HG03354 (cell line): ENCODE measurements around the gene ZNF497.
"Not testable (repeated sequence)": the region's sequence is repeated elsewhere in the genome, so short reads cannot be mapped to it uniquely, and the experiment has no call there.

Experiments used
- ATAC-seq: cut with Tn5 transposase; IDR thresholded peaks from one replicate; pipeline ENCODE4 v1.9.1; 2021; ENCODE audit warnings: mild to moderate bottlenecking; ENCODE audit not compliant: unreplicated experiment, poor library complexity, severe bottlenecking

ZNF497 gene

DNA sequence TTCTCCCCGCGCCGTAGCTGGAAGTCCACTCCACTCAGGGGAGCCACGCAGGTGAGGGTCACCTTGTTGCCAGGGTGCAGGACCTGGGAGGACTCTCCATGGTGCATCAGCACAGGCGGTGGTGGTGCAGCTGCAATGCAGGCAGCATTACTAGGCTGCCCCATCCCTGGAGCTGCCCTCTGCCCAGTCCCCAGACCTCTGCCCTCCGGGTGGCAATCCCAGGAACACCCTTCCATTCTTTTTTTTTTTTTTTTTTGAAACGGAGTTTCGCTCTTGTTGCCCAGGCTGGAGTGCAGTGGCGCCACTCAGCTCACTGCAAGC is 11.0 kb downstream of the ZNF497 start:
- ATAC-seq: no peak

DNA sequence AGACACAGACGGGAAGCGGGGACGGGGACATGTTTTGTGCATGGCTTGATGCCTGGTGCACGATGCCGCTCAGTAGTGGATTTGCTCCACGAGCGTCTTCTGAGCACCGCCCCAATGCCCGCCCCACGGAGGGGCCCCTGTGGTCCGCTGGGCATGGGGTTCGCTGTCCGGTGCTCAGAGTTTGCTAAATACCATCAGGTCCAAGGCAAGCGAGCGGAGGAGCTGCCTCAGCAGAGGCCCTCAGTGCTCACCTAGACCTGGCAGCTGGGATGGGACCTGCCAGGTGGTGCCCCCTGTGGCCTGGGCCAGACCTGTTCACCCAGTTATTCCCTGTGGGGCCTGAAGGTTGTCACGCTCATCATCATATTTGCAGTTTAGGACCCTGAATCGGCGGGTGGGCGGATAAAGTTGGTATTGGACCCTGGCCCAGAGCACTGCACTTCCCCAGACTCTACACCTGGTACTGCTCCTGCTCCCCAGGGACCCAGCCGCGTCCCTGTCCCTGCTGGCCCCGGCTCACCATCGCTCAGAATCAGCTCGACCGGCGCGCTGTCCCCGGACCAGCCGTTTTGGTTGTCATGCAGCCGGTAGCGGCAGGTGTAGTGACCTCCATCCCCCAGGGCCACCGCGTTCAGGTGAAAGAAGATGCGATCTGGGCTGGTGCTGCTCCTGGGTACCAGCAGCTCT is 11.5 kb downstream of the ZNF497 start:
- ATAC-seq: no peak

DNA sequence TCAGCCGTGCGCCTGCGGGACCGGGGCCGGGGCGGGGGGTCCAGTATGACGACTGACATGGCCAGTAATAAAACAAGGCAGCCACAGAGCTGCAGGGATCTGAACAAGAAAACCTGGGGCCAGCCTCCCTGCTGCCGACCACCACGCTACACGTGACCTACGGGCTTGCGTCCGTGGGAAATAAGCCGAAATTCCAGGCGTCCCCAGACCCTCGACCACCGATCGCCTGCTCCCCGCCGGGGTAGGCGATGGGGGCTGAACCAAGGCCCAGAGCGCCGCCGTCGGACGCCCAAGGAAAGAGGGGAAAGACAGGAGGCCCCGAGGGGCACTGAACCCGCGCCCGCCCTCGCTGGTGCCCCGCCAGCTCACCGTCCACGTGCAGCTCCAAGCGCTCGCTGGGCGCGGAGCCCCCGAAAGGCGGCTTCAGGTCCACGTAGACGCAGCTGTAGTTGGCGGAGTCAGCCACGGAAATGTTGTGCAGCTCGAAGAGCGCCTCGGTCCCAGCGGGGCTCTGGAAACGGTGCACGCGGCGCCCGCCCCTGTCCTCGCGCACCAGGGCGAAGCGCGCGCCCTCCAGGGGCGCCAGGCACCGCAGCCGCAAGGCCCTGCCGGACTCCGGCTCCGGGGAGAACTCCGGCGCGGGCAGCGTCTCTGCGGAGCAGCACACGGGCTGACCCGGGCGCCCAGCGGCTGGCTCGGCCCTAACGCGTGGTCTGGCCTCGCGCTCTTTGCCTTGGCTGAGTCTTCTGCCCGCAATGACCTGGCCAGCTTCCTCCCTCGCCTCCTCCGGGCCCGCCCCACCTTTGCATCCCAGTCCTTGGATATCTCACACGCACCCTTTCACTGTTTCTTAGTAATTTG is 12.3 kb downstream of the ZNF497 start:
- no peak for ATAC-seq

DNA sequence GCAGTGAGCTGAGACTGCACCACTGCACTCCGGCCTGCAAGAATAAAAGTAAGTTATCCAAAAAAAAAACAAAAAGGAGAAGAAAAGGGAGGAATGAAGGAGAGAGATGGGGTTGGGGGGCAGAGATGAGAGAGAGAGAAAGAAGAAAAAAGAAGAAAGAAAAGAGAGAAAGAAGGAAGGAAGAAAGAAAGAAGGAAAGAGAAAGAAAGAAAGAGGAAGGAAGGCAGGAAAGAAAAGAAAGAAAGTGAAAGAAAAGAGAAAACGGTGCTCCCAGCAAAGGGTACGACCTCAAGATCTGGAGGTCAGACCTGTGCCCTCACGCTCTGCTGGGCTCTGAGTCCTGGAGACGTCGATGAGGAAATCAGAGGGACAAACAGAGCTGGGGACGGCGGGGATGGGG is 13.0 kb downstream of the ZNF497 start:
- ATAC-seq: no peak

DNA sequence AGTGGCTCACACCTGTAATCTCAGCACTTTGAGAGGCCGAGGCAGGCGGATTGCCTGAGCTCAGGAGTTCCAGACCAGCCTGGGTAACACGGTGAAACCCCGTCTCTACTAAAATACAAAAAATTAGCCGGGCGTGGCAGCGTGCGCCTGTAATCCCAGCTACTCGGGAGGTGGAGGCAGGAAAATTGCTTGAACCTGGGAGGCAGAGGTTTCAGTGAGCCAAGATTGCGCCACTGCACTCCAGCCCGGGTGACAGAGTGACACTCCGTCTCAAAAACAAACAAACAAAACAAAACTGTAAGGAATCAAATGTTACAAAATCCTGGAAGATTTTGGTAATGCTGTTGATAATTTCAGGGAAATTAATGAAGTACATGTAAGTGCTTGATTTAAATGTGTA is 14.5 kb downstream of the ZNF497 start:
- not testable (repeated sequence) for ATAC-seq

DNA sequence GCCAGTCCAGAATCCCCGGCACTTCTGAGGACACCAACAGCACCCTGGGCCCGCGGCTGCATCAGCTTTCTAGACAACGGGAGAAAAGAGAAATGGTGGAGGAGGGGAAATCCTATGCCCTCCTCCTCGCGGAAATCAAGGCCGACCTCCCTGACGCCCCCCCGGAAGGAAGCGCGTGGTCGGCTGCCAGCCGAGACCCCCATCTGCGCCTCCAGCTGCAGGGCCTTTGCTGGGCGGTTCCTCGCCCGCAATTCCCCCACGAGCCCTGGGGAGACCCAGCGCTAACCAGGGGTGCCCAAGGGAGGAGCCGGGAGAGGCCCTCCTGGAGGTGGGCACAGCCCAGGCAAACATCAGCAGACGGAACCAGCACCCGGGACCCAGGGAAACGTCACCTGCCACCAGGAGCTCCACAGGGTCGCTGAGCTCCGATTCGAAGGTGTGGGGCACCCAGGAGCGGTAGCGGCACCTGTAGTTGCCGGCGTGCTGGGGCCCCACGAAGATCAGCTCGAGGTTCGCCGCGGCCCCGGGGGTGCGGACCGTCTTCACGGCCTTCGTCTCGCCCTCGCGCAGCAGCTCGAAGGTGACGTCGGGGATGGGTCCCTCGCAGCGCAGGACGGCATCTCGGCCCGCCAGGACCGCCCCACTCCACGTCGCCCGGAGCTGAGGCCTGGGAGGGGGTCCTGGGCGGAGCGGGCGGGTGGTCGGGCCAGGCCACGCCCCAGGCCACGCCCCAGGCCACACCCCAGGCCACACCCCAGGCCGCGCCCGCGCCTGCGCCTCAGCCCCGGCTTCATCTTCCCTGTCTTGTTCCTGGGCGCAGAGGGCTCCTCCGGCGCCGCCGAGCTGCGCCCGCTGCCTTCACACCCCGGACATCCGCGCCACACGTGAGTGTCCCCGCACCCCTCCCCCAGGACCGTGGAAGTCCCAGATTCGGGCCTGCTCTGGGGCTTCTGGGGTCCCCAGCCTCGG is 15.3 kb downstream of the ZNF497 start:
- peak; percentile 93 for ATAC-seq

DNA sequence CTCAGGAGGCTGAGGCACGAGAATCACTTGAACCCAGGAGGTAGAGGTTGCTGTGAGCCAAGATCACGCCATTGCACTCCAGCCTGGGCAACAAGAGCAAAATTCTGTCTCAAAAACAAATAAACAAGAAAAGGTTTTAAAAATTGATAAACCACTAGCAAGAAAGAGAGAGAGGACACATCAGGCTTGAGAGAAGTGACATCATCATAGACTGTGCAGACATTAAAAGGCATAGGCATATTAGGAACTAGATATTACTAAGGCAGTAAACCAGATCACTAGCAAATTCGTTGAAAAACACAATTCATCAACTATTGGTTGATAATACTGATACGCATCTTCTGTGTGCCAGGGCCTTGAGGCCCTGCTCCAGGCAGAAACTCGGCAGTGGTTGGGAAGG is 17.0 kb downstream of the ZNF497 start:
- ATAC-seq: no peak

DNA sequence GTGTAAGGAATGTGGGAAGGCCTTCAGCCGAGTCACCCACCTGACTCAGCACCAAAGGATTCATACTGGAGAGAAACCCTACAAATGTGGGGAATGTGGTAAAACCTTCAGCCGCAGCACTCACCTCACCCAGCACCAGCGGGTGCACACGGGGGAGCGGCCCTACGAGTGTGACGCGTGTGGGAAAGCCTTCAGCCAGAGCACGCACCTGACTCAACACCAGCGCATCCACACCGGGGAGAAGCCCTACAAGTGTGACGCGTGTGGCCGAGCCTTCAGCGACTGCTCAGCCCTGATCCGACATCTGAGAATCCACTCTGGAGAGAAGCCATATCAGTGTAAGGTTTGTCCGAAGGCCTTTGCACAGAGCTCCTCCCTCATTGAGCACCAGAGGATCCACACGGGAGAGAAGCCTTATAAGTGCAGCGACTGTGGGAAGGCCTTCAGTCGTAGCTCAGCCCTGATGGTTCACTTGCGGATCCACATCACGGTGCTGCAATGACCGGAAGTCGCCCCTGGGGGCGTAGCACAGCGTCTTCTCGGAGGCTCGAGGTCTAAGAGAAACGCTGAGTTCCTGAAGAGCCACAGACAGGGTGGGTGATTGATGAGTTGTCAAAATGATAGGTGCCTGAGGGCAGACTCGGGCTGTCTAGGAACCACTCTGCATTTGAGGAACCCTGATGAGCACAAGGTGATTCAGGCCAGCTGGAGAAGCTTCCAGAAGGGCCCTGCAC is 23.6 kb downstream of the ZNF497 start:
- no peak for ATAC-seq

DNA sequence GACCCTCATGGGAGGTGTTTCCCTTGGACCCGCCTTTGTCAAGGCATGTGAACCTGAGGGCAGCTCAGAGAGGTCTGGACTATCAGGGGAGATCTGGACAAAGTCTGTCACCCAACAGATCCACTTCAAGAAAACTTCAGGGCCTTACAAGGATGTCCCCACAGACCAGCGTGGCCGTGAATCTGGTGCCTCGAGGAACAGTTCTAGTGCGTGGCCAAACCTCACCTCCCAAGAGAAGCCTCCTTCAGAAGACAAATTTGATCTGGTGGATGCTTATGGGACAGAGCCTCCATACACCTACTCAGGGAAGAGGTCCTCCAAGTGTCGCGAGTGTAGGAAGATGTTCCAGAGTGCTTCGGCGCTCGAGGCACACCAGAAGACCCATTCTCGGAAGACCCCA is 24.2 kb downstream of the ZNF497 start:
- ATAC-seq: no peak

DNA sequence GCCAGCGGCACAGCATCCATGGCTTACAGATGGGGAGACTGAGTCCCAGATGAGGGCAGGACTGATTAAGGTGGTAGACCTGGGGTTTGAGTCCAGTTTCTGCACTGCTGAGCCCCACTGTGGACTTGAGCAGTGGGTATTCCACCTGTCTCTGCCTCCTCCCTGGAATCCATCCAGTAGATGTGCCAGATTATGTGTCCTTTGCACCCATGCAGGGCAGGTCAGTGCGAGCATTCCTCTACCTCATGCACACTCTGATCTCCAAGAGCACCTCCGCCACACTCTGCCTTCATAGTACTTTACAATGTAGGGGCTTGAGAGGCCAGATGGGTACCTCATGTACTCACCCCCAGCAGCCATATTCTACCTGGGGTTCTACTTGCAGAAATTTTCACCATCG is 25.7 kb downstream of the ZNF497 start:
- ATAC-seq: no peak

DNA sequence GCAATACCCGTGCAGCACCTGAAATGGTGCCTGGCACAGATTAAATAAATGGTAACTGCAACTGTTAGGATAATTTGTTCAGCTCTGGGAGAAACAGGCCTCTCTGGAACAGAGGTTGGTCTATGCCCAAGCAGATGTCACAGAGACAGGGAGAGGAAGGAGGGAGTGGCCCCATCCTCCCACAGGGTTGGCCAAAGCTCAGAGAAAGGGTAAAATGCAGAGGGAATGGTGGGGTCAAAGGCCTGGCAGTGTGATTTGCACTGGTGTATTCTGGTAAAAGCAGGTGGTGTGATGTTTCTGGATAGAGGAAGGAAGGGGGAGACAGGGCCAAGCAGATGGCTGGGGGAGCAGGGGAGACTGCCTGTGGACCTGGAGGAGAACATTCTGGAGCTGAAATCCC is 26.3 kb downstream of the ZNF497 start:
- no peak for ATAC-seq

DNA sequence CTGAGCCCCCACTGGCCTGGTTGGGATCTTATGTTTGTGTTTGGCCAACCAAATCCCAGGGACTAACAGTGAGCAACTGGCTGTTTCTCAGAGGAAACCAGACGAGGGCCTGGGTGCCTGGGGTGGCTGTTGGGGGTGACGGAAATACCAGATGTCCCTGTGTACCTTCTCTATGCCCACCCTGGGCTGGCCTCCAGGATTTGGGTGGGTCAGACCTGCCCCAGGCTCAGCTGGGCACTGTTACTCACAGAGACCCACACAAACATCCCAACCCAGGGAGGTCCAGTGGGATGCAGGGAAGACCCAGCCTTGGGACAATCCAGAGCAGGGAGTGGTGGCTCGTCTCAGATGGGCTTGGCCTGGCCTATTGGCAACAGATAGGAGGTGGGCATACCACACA is 26.9 kb downstream of the ZNF497 start:
- ATAC-seq: no peak

DNA sequence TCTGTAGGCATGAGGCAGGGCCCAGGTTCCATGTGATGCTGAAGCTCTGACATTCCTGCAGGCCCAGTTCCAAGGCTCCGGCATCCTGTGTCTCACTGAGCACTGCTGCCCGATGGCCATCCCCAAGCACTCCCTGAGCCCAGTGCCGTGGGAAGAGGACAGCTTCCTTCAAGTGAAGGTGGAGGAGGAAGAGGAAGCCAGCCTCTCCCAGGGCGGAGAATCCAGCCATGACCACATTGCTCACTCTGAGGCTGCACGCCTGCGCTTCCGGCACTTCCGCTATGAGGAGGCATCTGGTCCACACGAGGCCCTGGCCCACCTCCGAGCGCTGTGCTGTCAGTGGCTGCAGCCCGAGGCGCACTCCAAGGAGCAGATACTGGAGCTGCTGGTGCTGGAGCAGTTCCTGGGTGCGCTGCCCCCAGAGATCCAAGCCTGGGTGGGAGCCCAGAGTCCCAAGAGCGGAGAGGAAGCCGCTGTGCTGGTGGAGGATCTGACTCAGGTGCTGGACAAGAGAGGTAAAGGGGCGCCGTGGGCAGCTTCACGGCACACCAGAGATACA is 27.8 kb downstream of the ZNF497 start:
- ATAC-seq: no peak

DNA sequence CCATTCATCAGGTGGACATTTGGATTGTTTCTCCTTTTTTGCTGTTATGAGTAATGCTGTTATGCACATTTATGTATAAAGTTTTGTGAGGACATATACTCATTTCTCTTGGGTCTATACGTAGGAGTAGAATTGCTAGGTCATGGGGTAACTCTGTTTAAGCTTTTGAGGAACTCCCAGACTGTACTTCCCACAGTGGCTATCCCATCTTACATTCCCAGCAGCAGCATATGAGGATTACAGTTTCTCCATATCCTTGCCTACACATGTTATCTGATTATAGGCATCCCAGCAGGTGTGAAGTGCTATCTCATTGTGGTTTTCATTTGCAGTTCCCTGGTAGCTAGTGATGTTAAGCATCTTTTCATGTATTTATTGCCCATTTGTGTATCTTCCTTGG is 29.9 kb downstream of the ZNF497 start:
- no peak for ATAC-seq

DNA sequence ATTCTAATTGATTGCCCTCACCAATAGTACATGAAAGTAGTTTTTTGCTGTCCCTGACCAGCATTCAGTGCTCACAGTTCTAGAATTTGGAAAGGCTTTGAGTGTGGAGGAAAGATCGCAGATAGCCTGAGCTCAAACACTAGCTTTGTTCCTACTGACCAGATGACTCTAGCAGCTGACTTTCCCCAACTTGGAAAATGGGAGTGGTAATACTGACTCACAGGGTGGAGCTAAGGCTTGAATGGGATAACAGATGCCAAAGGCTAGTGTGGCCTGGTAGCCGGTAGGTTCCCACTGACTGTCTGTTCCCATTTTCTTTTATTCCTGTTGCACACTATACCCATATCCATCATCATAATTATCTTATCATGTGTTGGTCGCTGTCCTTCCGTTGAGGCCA is 32.1 kb downstream of the ZNF497 start:
- no peak for ATAC-seq

DNA sequence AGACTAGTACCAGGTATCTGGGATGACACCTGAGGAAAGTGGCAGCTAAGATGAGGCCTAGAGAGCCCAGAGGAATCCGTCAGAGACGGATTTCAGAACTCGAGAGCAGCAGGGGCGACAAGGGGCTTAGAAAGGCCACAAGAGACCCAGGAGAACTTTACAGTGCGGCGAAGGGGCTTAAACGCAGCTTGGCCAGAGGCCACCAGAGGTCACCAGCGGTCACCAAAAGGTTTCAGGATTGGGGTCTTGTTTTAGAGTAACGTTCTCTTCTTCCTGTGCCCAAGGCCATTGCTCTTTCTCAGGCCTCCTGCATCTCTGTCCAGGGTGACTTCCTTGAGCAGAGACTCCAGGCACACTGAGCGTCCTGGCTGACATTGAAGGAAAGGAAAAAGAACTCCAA is 33.6 kb downstream of the ZNF497 start:
- ATAC-seq: no peak

DNA sequence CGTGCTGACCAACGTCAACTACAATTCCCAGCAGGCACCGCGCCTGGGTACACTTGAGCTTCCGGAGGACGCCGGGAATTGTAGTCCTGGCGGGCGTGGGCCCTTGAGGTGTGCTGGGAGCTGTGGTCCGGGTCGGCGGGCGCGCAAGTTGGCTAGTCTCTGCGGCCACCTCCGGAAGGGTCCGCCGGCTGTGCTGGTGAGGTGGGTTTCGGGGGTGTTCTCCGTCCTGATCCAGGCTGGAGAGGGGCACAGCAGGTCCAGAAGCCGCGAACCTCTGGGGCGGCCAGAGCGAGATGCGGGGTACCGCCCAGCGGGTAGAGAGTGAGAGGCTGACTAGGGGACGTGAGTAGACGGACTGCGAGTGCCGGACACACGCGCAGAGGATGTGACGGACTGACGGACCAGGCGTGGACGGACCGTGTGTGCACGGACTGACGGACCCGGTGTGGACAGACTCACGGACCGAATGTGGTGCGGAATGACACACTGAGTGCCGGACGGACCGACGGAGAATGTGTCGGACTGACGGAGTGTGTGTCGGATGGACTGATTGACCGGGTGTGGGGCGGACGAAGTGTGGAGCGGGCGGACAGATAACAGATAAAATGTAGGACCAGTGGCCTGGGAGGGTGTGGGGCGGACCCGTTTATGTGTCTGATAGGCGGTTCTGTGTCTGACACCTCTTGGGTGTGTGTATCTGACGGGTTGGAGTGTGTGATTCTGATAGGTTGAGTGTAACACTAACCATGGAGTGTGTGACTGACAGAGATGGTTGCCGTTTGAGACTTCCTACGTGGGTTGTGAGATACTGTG is 35.4 kb downstream of the ZNF497 start, which contains the start of gene ZSCAN22:
ZSCAN22 (plus strand) TSS at position 81 of the 813 bp plus-strand sequence. CDS start 7,809 bp downstream, outside the sequence.
- peak; percentile 92 for ATAC-seq

DNA sequence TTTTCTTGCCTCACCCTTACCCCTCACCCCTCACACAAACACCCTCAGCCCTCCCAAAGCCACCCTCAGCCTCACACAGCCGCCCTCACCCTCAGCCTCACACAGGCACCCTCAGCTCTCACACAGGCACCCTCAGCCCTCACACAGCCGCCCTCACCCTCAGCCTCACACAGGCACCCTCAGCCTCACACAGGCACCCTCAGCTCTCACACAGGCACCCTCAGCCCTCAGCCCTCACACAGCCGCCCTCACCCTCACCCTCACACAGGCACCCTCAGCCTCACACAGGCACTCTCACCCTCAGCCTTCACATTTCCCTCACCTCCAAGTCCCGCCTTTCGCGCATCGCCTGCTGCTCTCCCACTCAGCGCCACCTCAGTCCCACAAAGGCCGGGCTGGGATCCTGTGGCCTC is 36.0 kb downstream of the ZNF497 start:
- no peak for ATAC-seq
